A673 (cell line): ENCODE measurements around the gene KDM4D.

Experiments used
- CTCF ChIP-seq: fragments of 300-800, 200-600 bp; sonication (generic); conservative IDR thresholded peaks from 2 replicates; pipeline ENCODE4 v1.5.1; 2017; ENCODE audit warnings: low read depth, mild to moderate bottlenecking, antibody characterized with exemption, low read length, moderate library complexity, mixed read lengths
- EZH2 ChIP-seq: fragments of 200-600 bp; sonication (generic); IDR thresholded peaks from 2 replicates; pipeline ENCODE4 v1.6.1; 2017; ENCODE audit warnings: borderline replicate concordance, low read depth, mild to moderate bottlenecking, mixed read lengths, antibody characterized with exemption, low read length; ENCODE audit not compliant: poor library complexity, severe bottlenecking

- no peak for TF ChIP-seq CTCF
- TF ChIP-seq EZH2 = no peak
Measured at GRCh38 chr11:94974178-94974577, 669 bp downstream of the KDM4D start.
